PFSK-1 (cell line): ENCODE measurements around the gene DYNC1LI2.

Source experiments
- POLR2AphosphoS5 ChIP-seq: IDR thresholded peaks from 2 replicates; pipeline ENCODE4 v1.6.1; 2012; ENCODE audit warnings: low read depth, mild to moderate bottlenecking, control low read depth, low read length, moderate library complexity
- SIN3A ChIP-seq: IDR thresholded peaks from 2 replicates; pipeline ENCODE4 v1.6.1; 2012; ENCODE audit warnings: mild to moderate bottlenecking, low read length, moderate library complexity, borderline replicate concordance; ENCODE audit not compliant: insufficient read depth
- TAF1 ChIP-seq: IDR thresholded peaks from 2 replicates; pipeline ENCODE4 v1.6.1; 2012; ENCODE audit warnings: low read length, control low read depth, borderline replicate concordance; ENCODE audit not compliant: insufficient read depth
- TF ChIP-seq, protein P1 (sequence below), 2 experiments: IDR thresholded peaks; 2 replicates each; pipeline versions ENCODE4 v1.6.1 to v1.8.0; 2011 to 2012; ENCODE audit warnings: low read depth in 2 of 2, low read length in 2 of 2, control low read depth in 1 of 2, inconsistent platforms in 1 of 2, mild to moderate bottlenecking in 1 of 2, moderate library complexity in 1 of 2; ENCODE audit not compliant: insufficient read depth in 1 of 2

DNA sequence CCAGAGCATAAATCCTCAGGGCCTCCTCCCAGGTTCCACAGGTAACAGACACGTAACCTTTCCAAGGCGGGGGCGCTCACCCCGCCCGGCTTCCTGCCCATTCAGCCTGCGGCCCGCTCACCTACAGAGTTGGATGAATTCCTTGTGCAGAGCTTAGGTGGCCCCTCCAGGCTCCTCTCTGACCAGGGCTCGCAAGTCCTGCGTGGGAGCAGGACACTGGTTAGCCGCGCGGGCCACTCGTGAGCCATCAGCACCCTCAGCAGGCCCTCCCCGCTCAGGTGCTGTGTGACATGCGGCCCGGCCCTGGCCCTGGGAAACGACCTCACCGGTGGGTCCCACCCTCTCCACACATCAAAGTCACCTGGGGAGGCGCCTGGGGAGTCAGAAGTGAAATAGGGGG lies 49.4 kb upstream of the DYNC1LI2 start:
- TF ChIP-seq, protein P1, sequence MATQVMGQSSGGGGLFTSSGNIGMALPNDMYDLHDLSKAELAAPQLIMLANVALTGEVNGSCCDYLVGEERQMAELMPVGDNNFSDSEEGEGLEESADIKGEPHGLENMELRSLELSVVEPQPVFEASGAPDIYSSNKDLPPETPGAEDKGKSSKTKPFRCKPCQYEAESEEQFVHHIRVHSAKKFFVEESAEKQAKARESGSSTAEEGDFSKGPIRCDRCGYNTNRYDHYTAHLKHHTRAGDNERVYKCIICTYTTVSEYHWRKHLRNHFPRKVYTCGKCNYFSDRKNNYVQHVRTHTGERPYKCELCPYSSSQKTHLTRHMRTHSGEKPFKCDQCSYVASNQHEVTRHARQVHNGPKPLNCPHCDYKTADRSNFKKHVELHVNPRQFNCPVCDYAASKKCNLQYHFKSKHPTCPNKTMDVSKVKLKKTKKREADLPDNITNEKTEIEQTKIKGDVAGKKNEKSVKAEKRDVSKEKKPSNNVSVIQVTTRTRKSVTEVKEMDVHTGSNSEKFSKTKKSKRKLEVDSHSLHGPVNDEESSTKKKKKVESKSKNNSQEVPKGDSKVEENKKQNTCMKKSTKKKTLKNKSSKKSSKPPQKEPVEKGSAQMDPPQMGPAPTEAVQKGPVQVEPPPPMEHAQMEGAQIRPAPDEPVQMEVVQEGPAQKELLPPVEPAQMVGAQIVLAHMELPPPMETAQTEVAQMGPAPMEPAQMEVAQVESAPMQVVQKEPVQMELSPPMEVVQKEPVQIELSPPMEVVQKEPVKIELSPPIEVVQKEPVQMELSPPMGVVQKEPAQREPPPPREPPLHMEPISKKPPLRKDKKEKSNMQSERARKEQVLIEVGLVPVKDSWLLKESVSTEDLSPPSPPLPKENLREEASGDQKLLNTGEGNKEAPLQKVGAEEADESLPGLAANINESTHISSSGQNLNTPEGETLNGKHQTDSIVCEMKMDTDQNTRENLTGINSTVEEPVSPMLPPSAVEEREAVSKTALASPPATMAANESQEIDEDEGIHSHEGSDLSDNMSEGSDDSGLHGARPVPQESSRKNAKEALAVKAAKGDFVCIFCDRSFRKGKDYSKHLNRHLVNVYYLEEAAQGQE (IDR thresholded peaks at IDR 0.05; ENCODE audit: insufficient read depth in 1 of 2, low read depth in 2 of 2, low read length in 2 of 2): no peak
- TF ChIP-seq POLR2AphosphoS5 (no peak), TAF1 (no peak), SIN3A (no peak)
